ENCODE data around the gene ACSS1. TPM values are rescaled to one million over a fixed set of nuclear protein-coding genes. Genes with fewer than 3 reads are reported as not detected.

Gene ACSS1
- total RNA-seq, 1 donor from 2014 or later = 21.1 TPM

DNA sequence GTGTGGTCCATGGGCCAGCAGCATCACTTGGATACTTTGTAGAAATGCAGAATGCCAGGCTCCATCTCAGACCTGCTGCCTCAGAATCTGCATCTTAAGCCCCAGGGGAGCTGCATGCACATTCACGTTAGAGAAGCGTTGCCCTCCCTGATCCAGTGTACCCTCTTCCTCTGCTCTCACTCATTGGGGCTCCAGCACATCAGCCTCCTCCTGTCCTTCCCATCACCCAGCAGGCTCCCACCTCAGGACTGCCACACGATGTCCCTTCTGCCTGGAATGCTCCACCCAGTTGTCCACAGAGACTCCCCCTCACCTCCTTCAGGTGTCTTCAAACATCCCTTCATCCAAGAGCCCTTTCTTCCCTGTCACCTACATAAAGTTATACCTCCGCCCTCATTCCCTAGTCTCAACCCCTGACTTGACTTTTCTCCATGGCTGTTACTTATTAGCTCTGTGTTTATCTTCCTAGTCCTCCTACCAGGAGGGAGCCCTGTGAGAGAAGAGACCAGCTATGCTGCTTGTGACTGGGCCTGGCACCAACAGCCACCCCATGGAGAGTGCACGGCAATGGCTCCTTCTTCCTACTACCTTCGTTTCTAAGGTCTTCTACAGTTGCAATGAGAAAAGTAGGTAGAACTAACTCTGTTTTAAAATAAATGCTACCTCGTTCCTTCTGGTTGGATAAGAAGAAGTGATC lies 3.3 kb upstream of the ACSS1 start:
- DNase-seq (ENCODE audit: extremely low read depth, low read depth, low spot score) = no peak

GRCh38 chr20:25059866-25060465 lies 2.0 kb upstream of the ACSS1 start:
- no peak for DNase-seq (ENCODE audit: extremely low read depth, low read depth, low spot score)

DNA sequence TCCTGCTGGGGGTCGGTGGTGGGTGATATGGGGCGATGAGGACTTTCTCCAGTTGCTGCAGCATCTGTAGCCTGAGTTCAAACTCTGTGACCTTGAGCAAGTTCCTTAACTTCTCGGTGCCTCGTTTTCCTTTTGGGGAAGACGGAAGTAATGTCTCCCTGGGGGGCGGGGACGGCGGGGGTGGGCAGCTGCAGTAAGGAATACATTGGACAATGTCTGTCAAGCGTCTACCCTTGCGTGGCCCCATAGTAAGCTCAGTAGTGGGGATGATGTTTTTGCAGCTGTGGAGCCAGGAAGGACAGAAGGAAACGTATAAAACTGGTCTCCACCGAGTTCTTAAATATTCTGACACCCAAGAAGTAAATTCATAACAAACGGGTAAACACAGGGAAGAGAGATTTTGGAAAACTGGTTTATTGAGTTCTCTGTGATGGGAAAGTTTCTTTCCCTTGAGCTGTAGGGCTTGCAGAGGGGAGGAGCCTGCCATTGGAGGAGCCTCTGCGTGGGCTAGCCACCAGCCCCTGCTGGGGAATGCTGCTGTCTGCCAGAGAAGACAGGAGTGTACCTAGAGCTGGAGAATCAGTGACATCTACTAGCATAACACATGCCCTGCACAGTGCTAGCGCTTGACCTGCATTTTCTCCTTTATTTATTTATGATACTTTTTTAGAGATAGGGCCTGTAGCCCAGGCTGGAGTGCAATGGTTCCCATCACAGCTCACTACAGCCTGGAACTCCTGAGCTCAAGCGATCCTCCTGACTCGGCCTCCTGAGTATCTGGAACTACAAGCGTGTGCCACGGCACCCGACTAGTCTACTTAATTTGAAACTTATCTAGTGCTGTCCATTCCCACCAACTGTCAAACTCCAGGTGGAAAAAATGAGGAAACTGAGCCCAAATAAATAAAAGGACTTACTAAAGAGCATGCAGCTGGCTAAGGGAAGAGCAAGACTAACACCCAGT lies 1.2 kb upstream of the ACSS1 start:
- no peak for DNase-seq (ENCODE audit: extremely low read depth, low read depth, low spot score)

- DNase-seq (ENCODE audit: extremely low read depth, low read depth, low spot score) = no peak
Observed at GRCh38 chr20:25057234-25058050, 497 bp downstream of the ACSS1 start.

- DNase-seq (ENCODE audit: extremely low read depth, low read depth, low spot score) = no peak
Observed at GRCh38 chr20:25056690-25057233, 1.2 kb downstream of the ACSS1 start.

GRCh38 chr20:25055711-25056495 lies 2.0 kb downstream of the ACSS1 start:
- DNase-seq (ENCODE audit: extremely low read depth, low read depth, low spot score) = no peak

- DNase-seq (ENCODE audit: extremely low read depth, low read depth, low spot score) = no peak
Observed at GRCh38 chr20:25054995-25055629, 2.8 kb downstream of the ACSS1 start.

GRCh38 chr20:25054096-25054820 lies 3.7 kb downstream of the ACSS1 start:
- DNase-seq (ENCODE audit: extremely low read depth, low read depth, low spot score) = no peak

DNA sequence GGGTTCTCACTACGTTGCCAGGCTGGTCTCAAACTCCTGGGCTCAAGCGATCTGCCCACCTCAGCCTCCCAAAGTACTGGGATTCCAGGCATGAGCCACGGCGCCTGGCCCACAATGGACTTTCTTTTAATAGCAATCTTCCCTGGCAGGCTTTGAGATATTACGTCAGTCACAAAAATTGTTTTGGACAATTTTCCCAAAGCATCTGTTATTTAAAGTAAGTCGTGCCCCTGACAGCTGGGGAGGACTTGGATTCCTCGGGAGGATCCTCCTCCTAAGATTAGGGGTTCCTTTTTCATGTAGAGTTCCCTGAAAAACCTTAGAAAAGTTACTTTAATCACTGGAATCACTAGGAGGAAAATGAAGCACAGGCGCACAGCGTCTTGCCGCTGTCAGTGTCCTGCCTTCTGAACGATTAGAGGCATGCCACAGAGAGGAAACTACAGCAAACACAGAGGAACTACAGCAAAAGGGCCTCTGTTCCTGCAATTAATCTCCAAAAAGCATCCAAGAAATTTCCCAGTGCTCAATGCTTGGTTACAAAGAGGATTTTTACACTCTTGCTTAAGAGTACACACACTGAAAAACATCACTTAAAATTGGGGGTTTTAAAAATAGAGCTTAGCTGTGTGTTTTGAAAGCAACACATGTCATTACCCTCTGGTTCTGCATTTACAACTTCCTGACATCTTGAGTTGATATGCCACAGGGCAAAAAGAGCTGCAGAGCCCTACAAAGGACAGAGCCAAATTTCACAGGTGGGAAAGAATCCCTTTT lies 4.5 kb downstream of the ACSS1 start:
- no peak for DNase-seq (ENCODE audit: extremely low read depth, low read depth, low spot score)

- DNase-seq (ENCODE audit: extremely low read depth, low read depth, low spot score) = no peak
Observed at GRCh38 chr20:25052255-25053194, 5.4 kb downstream of the ACSS1 start.

DNA sequence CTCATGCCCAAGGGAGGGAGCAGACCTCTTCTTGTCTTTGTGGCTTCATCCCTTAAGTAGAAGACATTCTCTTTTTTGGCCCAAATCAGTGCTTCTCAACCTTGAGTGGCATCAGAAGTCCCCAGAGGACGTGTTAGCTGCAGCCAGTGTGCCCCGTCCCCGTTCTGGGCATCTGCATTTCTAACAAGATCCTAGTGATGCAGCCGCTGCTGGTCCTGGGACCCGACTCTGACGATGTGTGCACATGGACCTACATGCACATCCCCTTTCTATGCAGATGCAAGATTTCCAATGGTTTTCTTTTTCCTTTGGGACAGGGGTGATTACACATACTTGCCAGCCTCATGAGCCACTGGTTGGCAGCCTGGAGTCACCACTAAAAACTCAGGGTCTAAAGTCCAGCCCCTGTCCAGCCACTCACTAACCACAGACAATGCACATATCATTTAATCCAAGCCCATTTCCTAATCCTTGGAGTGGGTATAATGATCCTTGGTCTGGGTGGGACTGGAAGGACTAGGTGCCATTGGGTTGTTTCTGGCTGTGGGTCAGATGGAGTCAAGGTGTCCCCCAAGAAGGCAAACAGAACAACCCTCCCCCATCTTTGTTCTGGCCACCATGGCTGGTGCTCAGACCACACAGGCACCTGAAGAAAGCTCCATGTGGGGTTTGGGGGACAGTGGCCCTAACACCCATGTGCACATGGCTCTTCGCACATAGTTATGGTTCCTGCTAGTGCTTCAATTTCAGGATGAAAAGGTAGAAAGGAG lies 6.4 kb downstream of the ACSS1 start:
- DNase-seq (ENCODE audit: extremely low read depth, low read depth, low spot score) = no peak

- no peak for DNase-seq (ENCODE audit: extremely low read depth, low read depth, low spot score)
Observed at GRCh38 chr20:25050501-25051350, 7.2 kb downstream of the ACSS1 start.

DNA sequence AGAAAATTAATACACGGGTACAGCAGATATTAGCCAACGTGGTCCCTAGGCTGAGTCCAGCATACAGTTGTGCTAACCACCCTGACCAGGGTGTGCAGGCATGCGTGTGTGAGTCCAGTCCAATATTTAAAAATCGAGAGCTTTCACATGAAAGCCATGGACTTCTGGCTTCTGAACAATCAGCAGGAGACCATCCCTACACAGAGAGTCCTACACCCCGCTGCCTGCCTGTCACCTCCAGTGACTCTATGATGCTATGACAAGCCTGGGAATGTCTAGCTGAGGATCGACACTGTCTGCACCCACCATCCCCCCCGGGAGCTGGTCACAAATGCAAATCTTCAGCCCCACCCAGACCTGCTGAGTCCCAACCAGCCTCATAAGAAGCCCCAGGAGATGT lies 7.9 kb downstream of the ACSS1 start:
- no peak for DNase-seq (ENCODE audit: extremely low read depth, low read depth, low spot score)

DNA sequence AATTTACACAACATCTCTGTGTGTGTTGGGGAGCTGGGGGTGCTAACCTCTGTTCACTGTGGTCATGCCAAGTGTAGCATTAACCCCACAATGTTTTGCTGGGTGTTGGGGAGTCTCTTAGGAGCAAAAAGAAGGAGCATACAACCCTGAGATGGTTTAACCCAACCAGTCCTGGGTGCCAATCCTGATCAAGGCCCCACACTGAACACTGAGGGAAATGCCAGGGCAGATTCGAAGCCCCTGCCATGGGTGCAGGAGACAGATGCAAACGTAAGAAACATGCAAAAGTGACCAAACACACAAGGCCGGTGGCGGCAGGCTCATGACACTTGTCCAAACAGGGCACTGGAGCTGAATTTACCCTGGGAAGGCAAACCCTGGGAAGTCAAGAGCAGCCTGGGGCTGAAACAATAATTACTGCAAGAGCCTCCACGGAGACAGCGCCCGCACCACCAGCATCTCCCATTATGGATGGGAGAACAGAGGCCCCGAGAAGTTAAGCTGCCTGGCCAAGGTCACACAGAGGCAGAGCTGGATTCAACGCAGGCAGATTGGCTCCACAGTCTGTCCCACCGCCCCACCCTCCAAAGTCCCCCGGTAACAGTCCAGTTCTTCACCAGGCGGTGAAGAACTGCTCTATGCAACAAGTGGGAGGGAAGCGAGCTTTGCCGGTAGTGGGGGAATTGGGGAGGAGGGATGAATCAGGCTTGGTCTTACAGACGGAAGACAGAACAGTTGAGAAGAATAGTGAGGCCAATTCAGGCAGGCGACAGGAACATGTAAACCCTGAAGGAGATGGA lies 8.5 kb downstream of the ACSS1 start:
- no peak for DNase-seq (ENCODE audit: extremely low read depth, low read depth, low spot score)
